H1 (cell line): Measurements from ENCODE around the gene PRCP. TPM values are rescaled to one million over a fixed set of nuclear protein-coding genes. Genes with fewer than 3 reads are reported as not detected.

Experiments used
- POU5F1 ChIP-seq: IDR thresholded peaks from 2 replicates; pipeline ENCODE4 v1.6.1; 2011; ENCODE audit warnings: low read depth, mild to moderate bottlenecking, low read length, moderate library complexity
- RFX5 ChIP-seq: IDR thresholded peaks from 2 replicates; pipeline ENCODE4 v1.6.1; 2011; ENCODE audit warnings: low read depth, low read length, improper control_type of control experiment, borderline replicate concordance
- RXRA ChIP-seq: IDR thresholded peaks from 2 replicates; pipeline ENCODE4 v1.6.1; 2011; ENCODE audit warnings: low read depth, mild to moderate bottlenecking, low read length, moderate library complexity; ENCODE audit not compliant: insufficient read depth
- SP2 ChIP-seq: IDR thresholded peaks from 2 replicates; pipeline ENCODE4 v1.6.1; 2012; ENCODE audit warnings: mild to moderate bottlenecking, low read length, inconsistent platforms
- TAF1 ChIP-seq: IDR thresholded peaks from 2 replicates; pipeline ENCODE4 v1.6.1; 2011; ENCODE audit warnings: mild to moderate bottlenecking, low read depth, low read length
- polyA plus RNA-seq, 7 experiments: library from polyadenylated mRNA; depleted of rRNA in 3 of 7; stranded (reverse) in 5 of 7; unstranded in 2 of 7; fragments of >200 nt in 5 of 7; fragments of 200-250 nt in 2 of 7; gene quantifications; 1 replicate in 5 of 7; 2 replicates in 1 of 7; 4 replicates in 1 of 7; pipeline versions ENCODE4 v1.2.1 to v1.2.3, GENCODE V29; 2011 to 2013; ENCODE audit warnings: missing spikeins in 2 of 7, mixed read lengths in 2 of 7
- total RNA-seq: library from RNA; stranded (reverse); fragmentation: NEBNext Ultra II Directional; extraction: Animal tissue kit (Norgen Biotek cat#: 25700); gene quantifications from 2 replicates; pipeline ENCODE4 v1.2.1, GENCODE V29; 2021
- TF ChIP-seq, protein P1 (sequence below): fragments of 300-600 bp; sonication (generic); IDR thresholded peaks from 2 replicates; pipeline ENCODE4 v1.7.1; 2012; ENCODE audit warnings: low read length, moderate library complexity, mild to moderate bottlenecking, inconsistent platforms; ENCODE audit not compliant: insufficient replicate concordance
- TF ChIP-seq, protein P2 (sequence below): IDR thresholded peaks from 2 replicates; pipeline ENCODE4 v1.6.1; 2011; ENCODE audit warnings: low read depth, mild to moderate bottlenecking, low read length; ENCODE audit not compliant: insufficient read depth

The PRCP gene
- total and polyA plus RNA-seq, 2 of the 8 experiments (the other 6 are each of a cell fraction or from before 2014, with no cell fraction given): 63.8 to 84.4 TPM

DNA sequence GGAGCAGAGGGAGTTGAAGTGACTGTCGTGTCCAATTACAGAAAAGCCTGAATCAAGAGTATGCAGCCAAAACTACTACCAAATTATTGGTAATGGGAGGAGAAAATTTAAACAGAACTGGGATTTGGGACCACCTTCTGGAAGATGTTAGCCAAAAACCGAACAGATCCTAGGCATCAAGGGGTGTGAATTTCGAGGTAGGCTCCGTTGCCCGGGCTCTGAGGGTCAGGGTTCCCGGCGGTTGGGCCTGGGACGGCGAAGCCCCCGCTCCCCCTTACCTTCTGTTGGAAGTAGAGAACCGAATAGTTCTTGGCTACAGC is 313 bp downstream of the PRCP start (continued):
- TF ChIP-seq, protein P1, sequence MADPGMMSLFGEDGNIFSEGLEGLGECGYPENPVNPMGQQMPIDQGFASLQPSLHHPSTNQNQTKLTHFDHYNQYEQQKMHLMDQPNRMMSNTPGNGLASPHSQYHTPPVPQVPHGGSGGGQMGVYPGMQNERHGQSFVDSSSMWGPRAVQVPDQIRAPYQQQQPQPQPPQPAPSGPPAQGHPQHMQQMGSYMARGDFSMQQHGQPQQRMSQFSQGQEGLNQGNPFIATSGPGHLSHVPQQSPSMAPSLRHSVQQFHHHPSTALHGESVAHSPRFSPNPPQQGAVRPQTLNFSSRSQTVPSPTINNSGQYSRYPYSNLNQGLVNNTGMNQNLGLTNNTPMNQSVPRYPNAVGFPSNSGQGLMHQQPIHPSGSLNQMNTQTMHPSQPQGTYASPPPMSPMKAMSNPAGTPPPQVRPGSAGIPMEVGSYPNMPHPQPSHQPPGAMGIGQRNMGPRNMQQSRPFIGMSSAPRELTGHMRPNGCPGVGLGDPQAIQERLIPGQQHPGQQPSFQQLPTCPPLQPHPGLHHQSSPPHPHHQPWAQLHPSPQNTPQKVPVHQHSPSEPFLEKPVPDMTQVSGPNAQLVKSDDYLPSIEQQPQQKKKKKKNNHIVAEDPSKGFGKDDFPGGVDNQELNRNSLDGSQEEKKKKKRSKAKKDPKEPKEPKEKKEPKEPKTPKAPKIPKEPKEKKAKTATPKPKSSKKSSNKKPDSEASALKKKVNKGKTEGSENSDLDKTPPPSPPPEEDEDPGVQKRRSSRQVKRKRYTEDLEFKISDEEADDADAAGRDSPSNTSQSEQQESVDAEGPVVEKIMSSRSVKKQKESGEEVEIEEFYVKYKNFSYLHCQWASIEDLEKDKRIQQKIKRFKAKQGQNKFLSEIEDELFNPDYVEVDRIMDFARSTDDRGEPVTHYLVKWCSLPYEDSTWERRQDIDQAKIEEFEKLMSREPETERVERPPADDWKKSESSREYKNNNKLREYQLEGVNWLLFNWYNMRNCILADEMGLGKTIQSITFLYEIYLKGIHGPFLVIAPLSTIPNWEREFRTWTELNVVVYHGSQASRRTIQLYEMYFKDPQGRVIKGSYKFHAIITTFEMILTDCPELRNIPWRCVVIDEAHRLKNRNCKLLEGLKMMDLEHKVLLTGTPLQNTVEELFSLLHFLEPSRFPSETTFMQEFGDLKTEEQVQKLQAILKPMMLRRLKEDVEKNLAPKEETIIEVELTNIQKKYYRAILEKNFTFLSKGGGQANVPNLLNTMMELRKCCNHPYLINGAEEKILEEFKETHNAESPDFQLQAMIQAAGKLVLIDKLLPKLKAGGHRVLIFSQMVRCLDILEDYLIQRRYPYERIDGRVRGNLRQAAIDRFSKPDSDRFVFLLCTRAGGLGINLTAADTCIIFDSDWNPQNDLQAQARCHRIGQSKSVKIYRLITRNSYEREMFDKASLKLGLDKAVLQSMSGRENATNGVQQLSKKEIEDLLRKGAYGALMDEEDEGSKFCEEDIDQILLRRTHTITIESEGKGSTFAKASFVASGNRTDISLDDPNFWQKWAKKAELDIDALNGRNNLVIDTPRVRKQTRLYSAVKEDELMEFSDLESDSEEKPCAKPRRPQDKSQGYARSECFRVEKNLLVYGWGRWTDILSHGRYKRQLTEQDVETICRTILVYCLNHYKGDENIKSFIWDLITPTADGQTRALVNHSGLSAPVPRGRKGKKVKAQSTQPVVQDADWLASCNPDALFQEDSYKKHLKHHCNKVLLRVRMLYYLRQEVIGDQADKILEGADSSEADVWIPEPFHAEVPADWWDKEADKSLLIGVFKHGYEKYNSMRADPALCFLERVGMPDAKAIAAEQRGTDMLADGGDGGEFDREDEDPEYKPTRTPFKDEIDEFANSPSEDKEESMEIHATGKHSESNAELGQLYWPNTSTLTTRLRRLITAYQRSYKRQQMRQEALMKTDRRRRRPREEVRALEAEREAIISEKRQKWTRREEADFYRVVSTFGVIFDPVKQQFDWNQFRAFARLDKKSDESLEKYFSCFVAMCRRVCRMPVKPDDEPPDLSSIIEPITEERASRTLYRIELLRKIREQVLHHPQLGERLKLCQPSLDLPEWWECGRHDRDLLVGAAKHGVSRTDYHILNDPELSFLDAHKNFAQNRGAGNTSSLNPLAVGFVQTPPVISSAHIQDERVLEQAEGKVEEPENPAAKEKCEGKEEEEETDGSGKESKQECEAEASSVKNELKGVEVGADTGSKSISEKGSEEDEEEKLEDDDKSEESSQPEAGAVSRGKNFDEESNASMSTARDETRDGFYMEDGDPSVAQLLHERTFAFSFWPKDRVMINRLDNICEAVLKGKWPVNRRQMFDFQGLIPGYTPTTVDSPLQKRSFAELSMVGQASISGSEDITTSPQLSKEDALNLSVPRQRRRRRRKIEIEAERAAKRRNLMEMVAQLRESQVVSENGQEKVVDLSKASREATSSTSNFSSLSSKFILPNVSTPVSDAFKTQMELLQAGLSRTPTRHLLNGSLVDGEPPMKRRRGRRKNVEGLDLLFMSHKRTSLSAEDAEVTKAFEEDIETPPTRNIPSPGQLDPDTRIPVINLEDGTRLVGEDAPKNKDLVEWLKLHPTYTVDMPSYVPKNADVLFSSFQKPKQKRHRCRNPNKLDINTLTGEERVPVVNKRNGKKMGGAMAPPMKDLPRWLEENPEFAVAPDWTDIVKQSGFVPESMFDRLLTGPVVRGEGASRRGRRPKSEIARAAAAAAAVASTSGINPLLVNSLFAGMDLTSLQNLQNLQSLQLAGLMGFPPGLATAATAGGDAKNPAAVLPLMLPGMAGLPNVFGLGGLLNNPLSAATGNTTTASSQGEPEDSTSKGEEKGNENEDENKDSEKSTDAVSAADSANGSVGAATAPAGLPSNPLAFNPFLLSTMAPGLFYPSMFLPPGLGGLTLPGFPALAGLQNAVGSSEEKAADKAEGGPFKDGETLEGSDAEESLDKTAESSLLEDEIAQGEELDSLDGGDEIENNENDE: no peak
- TF ChIP-seq POU5F1 (no peak), RXRA (no peak), TAF1 (no peak), SP2 (no peak), RFX5 (no peak)
- TF ChIP-seq, protein P2, sequence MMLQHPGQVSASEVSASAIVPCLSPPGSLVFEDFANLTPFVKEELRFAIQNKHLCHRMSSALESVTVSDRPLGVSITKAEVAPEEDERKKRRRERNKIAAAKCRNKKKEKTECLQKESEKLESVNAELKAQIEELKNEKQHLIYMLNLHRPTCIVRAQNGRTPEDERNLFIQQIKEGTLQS: no peak
